Vagina (tissue), 2 donors: Measurements from ENCODE around the gene H6PD. TPM values are rescaled to one million over a fixed set of nuclear protein-coding genes. Genes with fewer than 3 reads are reported as not detected.

ENCODE experiments used
- DNase-seq, 2 donors: peaks; one replicate each; pipeline ENCODE4 v3.0.0-alpha.2; 2017; ENCODE audit errors: extremely low spot score in 2 of 2
- H3K27ac ChIP-seq: fragments of 200-600 bp; sonication (generic); one replicate; pipeline ENCODE4 v1.5.1; 2019
- H3K27me3 ChIP-seq: fragments of 200-600 bp; sonication (generic); one replicate; pipeline ENCODE4 v1.5.1; 2019
- H3K36me3 ChIP-seq, 2 donors: fragments of 200-600 bp; sonication (generic); one replicate each; pipeline ENCODE4 v1.5.1; 2017 to 2019
- H3K4me1 ChIP-seq: fragments of 200-600 bp; sonication (generic); one replicate; pipeline ENCODE4 v1.5.1; 2019
- H3K4me3 ChIP-seq, 2 donors: fragments of 200-600 bp; sonication (generic); 1 replicate in 1 of 2; 2 replicates in 1 of 2; pipeline ENCODE4 v1.5.1; 2016 to 2019
- H3K9me3 ChIP-seq: fragments of 200-600 bp; sonication (generic); one replicate; pipeline ENCODE4 v1.5.1; 2019
- CTCF ChIP-seq, 3 experiments: fragments of 450-650 bp in 2 of 3; fragments of 200-600 bp in 1 of 3; sonication (generic) in 1 of 3; IDR thresholded peaks; one replicate each; pipeline ENCODE4 v1.5.1; 2017 to 2019; ENCODE audit warnings: antibody characterized with exemption in 3 of 3, mild to moderate bottlenecking in 2 of 3, moderate library complexity in 2 of 3
- POLR2A ChIP-seq, 2 donors: fragments of 450-650 bp; IDR thresholded peaks; one replicate each; pipeline ENCODE4 v1.6.1; 2017; ENCODE audit warnings: antibody characterized with exemption in 2 of 2, mild to moderate bottlenecking in 2 of 2, moderate library complexity in 2 of 2
- POLR2AphosphoS5 ChIP-seq, 2 donors: sonication (generic); formaldehyde crosslinking; IDR thresholded peaks; one replicate each; pipeline ENCODE4 v1.9.0; 2017; ENCODE audit warnings: antibody characterized with exemption in 2 of 2, mild to moderate bottlenecking in 2 of 2, low read depth in 1 of 2; ENCODE audit not compliant: insufficient read depth in 1 of 2
- intact Hi-C: fragments of 100-400 bp; cut with DNase I; formaldehyde crosslinking; loops from one replicate; pipeline ENCODE4 v1.15.1; 2023
- total RNA-seq: library from RNA; depleted of rRNA; stranded (reverse); fragments of >200 nt; gene quantifications from one replicate; pipeline ENCODE4 v1.2.3, GENCODE V29; 2016

H6PD gene
- total RNA-seq, 1 donor from 2014 or later: 65.1 TPM

GRCh38 chr1:9261496-9261895 is 26.9 kb downstream of the H6PD start:
- DNase-seq: no peak
- TF ChIP-seq CTCF (IDR thresholded peaks at IDR 0.05) (no peak), POLR2A (IDR thresholded peaks at IDR 0.05) (no peak), POLR2AphosphoS5 (IDR thresholded peaks at IDR 0.05; ENCODE audit: insufficient read depth in 1 of 2, low read depth in 1 of 2) (no peak)
- no peak overlapping the region for H3K27ac ChIP-seq
- H3K36me3 ChIP-seq: peaks cover 0 to 28% of the 10 kb centered on the region in 2 donors
- no peak overlapping the region for H3K4me3 ChIP-seq
- intact Hi-C loops: no loop called here
- H3K9me3 ChIP-seq: no peaks in the 10 kb centered on the region
- no peaks in the 10 kb centered on the region for H3K27me3 ChIP-seq
- no peaks in the 10 kb centered on the region for H3K4me1 ChIP-seq

- H3K9me3 ChIP-seq: no peaks in the 10 kb centered on the region
- no peak overlapping the region for H3K4me3 ChIP-seq
- peaks cover 8% of the 10 kb centered on the region for H3K4me1 ChIP-seq
- DNase-seq: no peak
- TF ChIP-seq CTCF (IDR thresholded peaks at IDR 0.05) (no peak), POLR2AphosphoS5 (IDR thresholded peaks at IDR 0.05; ENCODE audit: insufficient read depth in 1 of 2, low read depth in 1 of 2) (no peak), POLR2A (IDR thresholded peaks at IDR 0.05) (no peak)
- intact Hi-C loops: no loop called here
- no peak overlapping the region for H3K27ac ChIP-seq
- peaks cover 0 to 28% of the 10 kb centered on the region in 2 donors for H3K36me3 ChIP-seq
- H3K27me3 ChIP-seq: no peaks in the 10 kb centered on the region
These were observed 27.8 kb downstream of the H6PD start for GRCh38 chr1:9262096-9262986.

GRCh38 chr1:9263276-9263855 is 28.8 kb downstream of the H6PD start:
- DNase-seq: no peak
- intact Hi-C loops: no loop called here
- H3K27me3 ChIP-seq: no peaks in the 10 kb centered on the region
- peaks cover 0 to 28% of the 10 kb centered on the region in 2 donors for H3K36me3 ChIP-seq
- TF ChIP-seq POLR2A (IDR thresholded peaks at IDR 0.05) (no peak), POLR2AphosphoS5 (IDR thresholded peaks at IDR 0.05; ENCODE audit: insufficient read depth in 1 of 2, low read depth in 1 of 2) (no peak), CTCF (IDR thresholded peaks at IDR 0.05) (no peak)
- no peaks in the 10 kb centered on the region for H3K9me3 ChIP-seq
- H3K4me3 ChIP-seq: no peak overlapping the region
- no peak overlapping the region for H3K27ac ChIP-seq
- peaks cover 12% of the 10 kb centered on the region for H3K4me1 ChIP-seq

- no peak for DNase-seq
- Histone ChIP-seq H3K4me3 (no peak overlapping the region), H3K27ac (no peak overlapping the region), H3K27me3 (no peaks in the 10 kb centered on the region), H3K9me3 (no peaks in the 10 kb centered on the region), H3K4me1 (peaks cover 12% of the 10 kb centered on the region), H3K36me3 (peaks cover 0 to 28% of the 10 kb centered on the region in 2 donors)
- intact Hi-C loops: no loop called here
- no peak for TF ChIP-seq POLR2AphosphoS5 (IDR thresholded peaks at IDR 0.05; ENCODE audit: insufficient read depth in 1 of 2, low read depth in 1 of 2)
- no peak for TF ChIP-seq CTCF (IDR thresholded peaks at IDR 0.05)
- no peak for TF ChIP-seq POLR2A (IDR thresholded peaks at IDR 0.05)
These were observed 29.7 kb downstream of the H6PD start for GRCh38 chr1:9263984-9264872.
